NOMO-1 (cell line): ENCODE measurements around the gene TEKT5.
"Not testable (repeated sequence)": the region's sequence is repeated elsewhere in the genome, so short reads cannot be mapped to it uniquely, and the experiment has no call there.

Experiments
- DNase-seq, 2 experiments: peaks; one replicate each; lab custom pipeline; 2025; ENCODE audit not compliant: unreplicated experiment in 2 of 2; lab: John Stamatoyannopoulos, UW

Gene TEKT5

GRCh38 chr16:10694830-10695229 is at the start of gene TEKT5:
TEKT5 (minus strand) TSS chr16:10694930; CDS start chr16:10694873, 57 bp downstream.
- DNase-seq = no peak

DNA sequence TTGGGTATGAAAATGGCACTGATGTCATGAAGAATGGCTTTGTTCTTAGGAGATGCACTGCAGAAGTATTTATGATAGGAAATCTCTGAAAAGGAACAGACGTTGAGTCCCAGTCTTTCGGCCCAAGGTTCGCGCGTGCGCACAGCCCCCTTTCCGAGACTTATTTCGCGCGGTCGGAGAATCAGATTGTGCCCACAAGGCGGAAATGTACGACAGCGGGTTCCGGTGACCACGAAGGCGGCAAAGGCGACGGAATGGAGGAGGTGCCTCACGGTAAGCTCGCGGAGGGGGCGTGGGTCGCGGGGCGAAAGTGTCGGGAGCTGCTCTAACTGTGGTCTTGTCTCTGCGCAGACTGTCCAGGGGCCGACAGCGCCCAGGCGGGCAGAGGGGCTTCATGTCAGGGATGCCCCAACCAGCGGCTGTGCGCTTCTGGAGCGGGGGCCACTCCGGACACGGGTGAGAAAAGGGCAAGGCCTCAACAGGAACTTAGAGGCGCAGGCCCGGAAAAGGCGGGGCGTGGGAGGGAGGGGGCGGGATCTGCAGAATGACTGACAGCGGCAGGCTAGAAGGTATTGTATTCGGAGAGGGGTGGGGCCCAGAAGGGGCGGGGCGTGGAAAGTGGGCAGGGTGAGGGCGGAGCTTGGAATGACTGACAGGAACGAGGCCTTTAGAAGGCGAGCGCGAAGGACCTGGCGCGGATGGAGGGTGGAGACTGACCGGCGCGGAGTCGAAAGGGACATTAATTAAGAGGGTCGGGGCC is 49.1 kb upstream of the TEKT5 start, which contains the start of gene NUBP1:
NUBP1 (plus strand) TSS at position 233 of the 760 bp plus-strand sequence; CDS start at position 255, 22 bp downstream.
- DNase-seq = peak; percentile 92 to 93

DNA sequence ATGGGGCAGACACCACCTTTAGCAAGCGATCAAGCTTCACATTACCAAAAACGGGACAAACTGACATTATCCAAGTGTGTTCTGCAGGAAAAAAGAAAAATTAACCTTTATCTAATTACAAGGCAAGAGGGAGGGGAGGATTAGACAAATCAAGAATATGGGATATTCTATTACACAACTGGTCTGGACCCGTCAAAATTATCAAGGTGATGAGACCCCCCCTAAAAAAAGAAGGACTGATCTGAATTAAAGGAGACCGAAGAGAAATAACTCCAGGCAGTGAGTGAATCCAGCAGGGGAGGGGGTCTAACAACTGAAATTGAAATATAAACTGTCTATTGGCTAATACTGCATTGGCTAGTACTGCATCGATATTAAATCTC is 48.5 kb upstream of the TEKT5 start:
- DNase-seq = no peak

GRCh38 chr16:10741844-10742243 is 47.1 kb upstream of the TEKT5 start:
- no peak for DNase-seq

- DNase-seq = not testable (repeated sequence)
Observed at GRCh38 chr16:10741249-10741648, 46.5 kb upstream of the TEKT5 start.

- DNase-seq = no peak
Observed at GRCh38 chr16:10740845-10741208, 46.1 kb upstream of the TEKT5 start.

DNA sequence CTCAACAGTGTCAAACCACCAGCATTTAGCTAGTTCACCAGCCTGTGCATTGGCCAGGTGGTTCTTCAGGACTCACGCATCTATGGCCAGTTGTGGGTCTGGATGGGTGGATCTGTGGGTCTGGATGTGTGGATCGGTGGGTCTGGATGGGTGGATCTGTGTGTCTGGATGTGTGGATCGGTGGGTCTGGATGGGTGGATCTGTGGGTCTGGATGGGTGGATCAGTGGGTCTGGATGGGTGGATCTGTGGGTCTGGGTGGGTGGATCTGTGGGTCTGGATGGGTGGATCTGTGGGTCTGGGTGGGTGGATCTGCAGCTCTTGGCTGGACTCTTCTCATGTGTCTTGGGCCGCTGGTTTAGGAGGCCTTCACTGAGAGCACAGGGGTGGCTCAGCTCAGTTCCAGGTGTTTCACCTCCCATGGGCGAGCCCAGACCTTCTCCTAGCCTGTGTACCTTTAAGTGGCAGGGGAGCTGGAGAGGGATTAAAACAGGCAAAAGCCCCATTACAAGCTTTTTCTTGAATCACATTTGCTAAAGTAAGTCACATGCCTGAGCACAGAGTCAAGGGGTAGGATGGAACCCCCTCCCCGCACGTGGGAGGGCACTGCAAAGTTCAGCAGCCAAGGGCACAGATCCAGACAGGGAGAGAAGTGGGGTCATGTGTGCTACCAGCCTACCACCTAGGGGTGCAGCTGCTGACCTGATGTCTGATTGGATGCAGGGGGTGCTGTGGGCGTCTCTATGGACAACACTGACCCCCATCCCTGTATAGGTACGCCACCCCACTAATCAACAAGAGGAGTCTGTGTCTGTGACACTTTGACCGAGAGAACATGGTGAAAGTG is 45.5 kb upstream of the TEKT5 start:
- no peak for DNase-seq

DNA sequence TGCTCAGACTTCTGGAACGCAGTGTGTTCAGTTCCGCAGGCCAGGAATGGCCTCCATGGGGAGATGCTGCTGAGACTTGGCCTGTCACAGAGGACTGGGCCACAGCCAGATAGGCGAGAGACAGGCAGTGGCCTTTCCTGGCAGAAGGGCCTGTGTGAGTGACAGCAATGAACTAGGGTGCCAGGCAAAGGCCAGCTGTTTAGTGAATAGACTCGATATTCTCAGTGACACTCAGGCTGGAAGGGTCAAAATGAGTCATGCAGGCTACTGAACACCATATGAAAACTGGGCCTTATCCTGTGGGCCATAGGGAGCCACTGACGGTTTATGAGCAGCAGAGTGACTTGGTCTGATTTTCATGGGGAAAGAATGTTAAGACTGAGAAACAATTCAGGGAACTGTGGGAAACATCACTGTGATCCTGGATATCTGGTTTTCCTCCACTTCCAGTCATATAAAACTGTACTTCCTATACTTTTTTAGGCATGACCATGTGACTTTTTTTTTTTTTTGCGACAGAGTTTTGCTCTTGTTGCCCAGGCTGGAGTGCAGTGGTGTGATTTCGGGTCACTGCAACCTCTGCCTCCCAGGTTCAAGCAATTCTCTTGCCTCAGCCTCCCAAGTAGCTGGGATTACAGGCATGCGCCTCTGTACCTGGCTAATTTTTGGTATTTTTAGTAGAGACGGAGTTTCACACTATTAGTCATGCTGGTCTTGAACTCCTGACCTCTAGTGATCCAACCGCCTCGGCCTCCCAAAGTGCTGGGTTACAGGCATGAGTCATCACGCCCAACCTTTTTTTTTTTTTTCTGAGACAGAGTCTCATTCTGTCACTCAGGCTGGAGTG is 43.7 kb upstream of the TEKT5 start:
- DNase-seq = peak; percentile 15 to 70

DNA sequence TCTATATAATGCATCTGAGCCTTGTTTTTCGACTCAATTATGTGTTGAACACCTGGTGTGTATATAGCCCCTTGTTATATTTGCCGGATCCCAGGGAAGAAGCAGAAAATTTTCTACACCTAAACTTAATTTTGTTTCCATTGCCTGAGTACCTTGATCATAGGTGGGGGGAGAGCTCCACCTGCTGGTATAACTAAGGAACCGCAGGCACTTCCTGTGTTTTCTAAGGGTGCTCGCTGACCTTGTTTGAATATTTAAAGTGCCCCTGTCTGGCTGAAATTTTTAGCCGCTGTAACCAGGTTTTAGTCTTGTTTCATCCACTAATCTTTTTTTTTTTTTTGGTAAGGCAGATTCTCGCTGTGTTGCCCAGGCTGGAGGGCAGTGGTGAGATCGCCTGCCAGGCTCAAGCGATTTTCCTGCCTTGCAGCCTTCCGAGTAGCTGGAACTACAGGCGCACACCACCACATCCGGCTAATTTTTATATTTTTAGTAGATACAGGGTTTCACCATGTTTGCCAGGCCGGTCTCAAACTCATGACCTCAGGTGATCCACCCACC is 42.4 kb upstream of the TEKT5 start:
- DNase-seq = peak; percentile 62 to 75

GRCh38 chr16:10731790-10732189 is 37.1 kb upstream of the TEKT5 start:
- DNase-seq = no peak

DNA sequence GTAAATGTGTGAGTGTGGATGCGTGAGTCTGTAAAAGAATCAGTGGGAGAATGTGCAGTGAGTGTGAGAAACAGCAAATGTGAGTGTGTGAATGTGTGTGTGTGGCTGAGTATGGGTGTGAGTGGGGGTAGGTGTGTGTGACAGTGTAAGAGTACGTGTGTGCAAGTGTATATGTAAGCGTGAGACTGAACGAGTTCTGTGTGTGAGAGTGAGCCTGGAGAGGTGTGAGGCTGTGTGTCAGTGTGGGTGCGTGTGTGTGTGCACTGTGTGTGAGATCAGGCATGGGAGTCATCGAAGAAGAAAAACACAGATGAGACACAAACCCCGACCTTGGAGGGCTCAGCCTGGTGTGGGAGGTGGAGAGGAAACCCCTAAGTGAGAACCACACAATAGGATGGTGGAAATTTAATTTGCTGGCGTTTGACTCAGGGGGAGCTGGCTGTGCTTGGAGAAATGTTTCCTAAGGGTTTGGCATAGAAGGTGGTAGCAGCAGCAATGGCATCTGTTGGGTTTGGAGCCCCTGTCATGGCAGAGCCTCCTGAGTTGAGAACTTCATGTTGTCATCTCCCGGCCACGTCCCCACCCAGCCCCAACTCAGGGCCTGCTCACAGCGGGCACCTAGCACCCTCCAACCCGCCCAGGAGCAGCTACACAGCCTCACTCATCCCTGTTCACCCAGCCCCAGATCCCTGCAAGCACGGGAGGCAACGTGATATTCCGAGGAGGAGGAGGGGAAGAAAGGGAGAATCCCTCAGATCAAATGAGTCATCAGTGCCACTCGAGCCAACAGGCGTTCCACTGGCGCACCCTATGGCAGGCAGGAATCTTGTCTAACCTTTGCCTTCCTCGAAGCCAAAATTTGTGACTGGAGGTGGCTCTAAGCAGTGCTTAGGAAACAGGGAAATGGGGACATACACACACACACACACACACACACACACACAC is 34.6 kb upstream of the TEKT5 start:
- no peak for DNase-seq

- no peak for DNase-seq
Observed at GRCh38 chr16:10728003-10728887, 33.5 kb upstream of the TEKT5 start.

DNA sequence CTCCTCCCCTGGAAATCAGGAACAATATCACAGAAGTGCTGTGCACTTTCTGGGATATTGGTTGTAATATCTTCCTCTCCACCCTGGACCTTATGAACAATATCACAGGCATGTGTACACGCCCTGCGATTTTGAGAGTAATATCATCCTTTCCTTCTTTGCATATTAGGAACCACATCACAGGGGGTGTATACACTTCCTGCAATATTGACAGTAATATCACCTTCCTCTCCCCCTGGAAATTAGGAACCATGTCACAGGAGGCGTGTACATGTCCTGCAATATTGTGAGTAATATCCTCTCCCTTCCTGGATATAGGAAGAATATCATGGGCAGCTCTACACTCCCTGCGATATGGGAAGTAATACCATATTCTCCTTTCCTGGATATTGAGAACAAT is 14.2 kb upstream of the TEKT5 start:
- DNase-seq = no peak

- DNase-seq = no peak
Observed at GRCh38 chr16:10699756-10700155, 5.0 kb upstream of the TEKT5 start.

DNA sequence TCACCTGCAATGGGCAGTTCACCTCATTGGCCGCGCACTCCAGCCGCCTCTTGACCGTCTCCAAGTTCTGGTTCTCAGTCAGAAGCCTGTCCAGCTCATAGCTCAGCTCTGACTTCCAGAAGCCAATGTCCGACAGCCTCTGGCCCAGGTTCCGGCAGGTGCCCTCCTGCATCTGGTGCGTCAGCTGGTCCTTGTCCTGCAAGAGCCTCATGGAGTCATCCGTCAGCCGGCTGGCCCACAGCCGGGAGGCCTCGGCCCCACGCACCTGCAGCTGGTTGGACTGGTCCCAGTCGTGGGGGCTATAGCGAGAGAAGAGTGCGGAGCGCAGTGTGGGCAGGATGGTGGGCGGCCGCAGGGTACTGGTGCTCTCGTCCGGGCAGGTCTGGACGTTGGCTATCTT is 424 bp downstream of the TEKT5 start:
- DNase-seq = no peak

- no peak for DNase-seq
Observed at GRCh38 chr16:10693889-10694288, 841 bp downstream of the TEKT5 start.

GRCh38 chr16:10692470-10692869 is 2.3 kb downstream of the TEKT5 start:
- DNase-seq = no peak

DNA sequence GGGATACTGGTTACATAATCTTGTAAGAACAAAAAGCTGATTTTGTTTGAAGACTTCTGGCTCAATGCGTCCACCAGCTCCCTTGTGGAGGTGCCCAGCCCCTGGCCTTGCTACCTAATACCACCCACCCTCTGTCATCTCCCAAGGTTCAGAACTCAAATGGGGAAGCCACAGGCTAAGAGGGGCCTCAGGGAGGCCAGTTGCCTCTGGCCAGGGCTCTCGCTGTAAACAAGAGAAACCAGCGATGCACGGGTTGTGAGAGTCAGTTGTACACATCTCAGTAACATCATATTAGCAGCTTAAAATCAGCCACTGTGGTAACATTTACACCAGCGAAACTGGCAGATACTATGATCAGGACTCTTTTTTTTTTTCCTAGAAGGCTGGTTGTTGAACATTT is 6.0 kb downstream of the TEKT5 start:
- no peak for DNase-seq

GRCh38 chr16:10688291-10688690 is 6.4 kb downstream of the TEKT5 start:
- DNase-seq = no peak
